ES-I3 (cell line): Measurements from ENCODE around the gene TRIP10.
"Not testable (repeated sequence)": the region's sequence is repeated elsewhere in the genome, so short reads cannot be mapped to it uniquely, and the experiment has no call there.

ENCODE experiments used
- H3K36me3 ChIP-seq: 2 replicates; pipeline ENCODE4 v1.6.1; 2013; ENCODE audit warnings: mild to moderate bottlenecking, low read length, control low read depth, moderate library complexity; ENCODE audit not compliant: insufficient read depth
- H3K4me1 ChIP-seq: 2 replicates; pipeline ENCODE4 v1.6.1; 2013; ENCODE audit warnings: mild to moderate bottlenecking, control low read depth, low read length; ENCODE audit not compliant: insufficient read depth
- H3K9ac ChIP-seq: 2 replicates; pipeline ENCODE4 v1.6.1; 2013; ENCODE audit warnings: low read depth, mild to moderate bottlenecking, low read length, moderate library complexity
- H3K9me3 ChIP-seq: 2 replicates; pipeline ENCODE4 v1.6.1; 2013; ENCODE audit warnings: mild to moderate bottlenecking, low read length, moderate library complexity; ENCODE audit not compliant: control insufficient read depth, insufficient read depth

TRIP10 gene

DNA sequence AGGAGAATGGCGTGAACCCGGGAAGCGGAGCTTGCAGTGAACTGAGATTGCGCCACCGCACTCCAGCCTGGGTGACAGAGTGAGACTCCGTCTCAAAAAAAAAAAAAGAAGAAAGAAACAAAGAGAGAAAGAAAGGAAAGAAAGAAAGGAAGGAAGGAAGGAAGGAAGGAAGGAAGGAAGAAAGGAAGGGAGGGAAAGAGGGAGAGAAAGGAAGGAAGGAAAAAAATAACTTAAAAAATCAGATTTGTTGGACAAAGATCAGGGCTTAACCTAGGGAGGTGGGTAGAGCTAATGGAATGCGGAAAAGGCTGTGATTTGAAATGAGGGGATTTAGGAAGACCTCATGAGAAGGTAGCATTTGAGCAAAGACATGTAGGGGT is 32.2 kb downstream of the TRIP10 start:
- H3K9me3 ChIP-seq, H3K9ac ChIP-seq, H3K36me3 ChIP-seq, H3K4me1 ChIP-seq: not testable (repeated sequence)

DNA sequence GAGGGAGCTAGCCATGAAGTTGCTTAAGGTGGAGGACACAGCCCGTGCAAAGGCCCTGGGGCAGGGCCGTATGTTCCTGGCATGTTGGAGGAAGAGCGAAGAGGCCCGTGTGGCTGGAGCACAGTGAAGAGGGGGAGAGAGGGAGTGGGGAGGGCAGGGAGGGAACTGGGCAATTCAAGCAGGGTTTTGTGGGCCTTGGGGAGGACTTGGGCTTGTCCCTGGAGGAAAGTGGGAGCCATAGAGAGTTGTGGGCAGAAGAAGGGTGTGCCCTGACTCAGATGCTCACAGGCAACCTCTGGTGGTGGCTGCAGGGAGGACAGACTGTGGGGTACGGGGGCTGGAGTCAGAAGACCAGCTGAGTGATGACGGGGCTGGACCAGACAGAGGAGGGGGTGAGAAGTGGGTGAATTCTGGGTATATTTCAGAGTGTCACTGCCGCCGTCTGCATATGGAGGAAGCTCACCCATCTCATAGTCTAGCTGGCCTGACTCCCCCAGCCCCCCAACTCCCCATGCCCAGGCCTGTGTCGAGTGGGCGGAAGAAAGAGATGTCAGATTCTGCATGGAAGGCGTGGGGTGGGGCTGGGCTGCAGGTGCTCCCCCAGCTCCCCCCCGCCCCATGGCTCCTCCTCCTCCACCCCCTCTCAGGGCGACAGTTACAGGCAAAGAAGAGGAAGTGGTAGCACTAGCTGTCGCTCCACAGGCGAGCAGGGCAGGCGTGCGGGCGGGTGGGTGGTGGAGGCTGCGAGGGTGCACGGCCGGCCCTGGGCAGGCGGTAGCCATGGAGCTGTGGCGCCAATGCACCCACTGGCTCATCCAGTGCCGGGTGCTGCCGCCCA is 32.8 kb downstream of the TRIP10 start, which contains the start of gene VAV1:
Gene VAV1, plus strand, starts transcription at position 681 of the 838 bp plus-strand sequence. Its CDS starts 100 bp downstream, at position 781.
- Histone ChIP-seq H3K4me1 (peaks cover 7% of the 10 kb centered on the region; the same call in 1 of the 2 replicates), H3K36me3 (no peaks in the 10 kb centered on the region), H3K9ac (peak within 1 kb of the TSS; percentile 42; the same call in 1 of the 2 replicates), H3K9me3 (no peaks in the 10 kb centered on the region)

DNA sequence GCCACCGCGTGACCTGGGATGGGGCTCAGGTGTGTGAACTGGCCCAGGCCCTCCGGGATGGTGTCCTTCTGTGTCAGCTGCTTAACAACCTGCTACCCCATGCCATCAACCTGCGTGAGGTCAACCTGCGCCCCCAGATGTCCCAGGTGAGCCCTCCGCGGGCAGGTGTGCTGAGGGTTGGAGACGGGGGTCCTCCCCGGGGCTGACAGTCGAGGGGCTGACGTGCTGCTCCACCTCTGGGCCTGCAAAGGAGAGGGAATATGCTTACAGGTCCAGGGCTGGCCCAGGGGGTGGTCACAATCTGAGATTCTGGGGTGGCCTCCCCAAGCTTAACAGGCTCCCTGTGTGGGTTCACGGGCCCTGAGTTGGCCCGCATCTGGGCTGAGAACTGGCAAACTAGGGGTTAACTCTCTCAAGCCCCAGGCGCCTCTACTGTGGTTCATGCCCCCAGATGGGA is 33.4 kb downstream of the TRIP10 start:
- H3K9me3 ChIP-seq, result no peaks in the 10 kb centered on the region
- H3K9ac ChIP-seq, result peak overlapping the region; percentile 42; the same call in 1 of the 2 replicates
- H3K36me3 ChIP-seq, result no peaks in the 10 kb centered on the region
- H3K4me1 ChIP-seq, result peaks cover 7% of the 10 kb centered on the region; the same call in 1 of the 2 replicates

DNA sequence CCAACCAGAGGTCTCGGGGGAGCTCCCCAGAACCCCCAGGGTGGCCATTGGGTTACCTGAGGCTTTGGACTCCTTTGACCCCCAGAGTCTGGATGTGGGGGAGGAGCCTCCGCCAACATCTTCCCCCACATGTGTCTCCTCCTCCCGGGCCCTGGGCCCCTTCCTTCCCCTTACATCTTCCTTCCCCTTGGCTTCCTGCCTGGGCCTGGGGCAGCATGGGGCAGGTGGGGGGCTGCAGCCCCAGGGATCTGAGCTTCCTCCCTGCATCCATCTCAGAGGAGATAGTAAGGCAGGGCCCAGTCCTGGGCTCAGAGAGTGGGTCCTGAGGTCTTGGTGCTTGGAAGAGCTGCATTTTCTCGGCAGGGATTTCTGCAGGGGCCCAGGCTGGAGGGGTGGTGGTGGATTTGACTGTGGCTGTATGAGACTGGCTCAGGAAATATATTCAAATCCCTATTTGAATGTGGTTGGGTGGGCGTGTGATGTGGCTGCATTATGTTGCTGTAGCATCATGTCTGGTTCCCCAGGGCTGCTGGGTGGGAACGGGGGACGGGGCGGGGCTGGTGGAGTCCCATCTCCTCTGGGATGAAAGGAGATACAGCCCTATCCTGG is 33.9 kb downstream of the TRIP10 start:
- Histone ChIP-seq H3K4me1 (peaks cover 7% of the 10 kb centered on the region; the same call in 1 of the 2 replicates), H3K36me3 (no peaks in the 10 kb centered on the region), H3K9me3 (no peaks in the 10 kb centered on the region), H3K9ac (peak overlapping the region; percentile 42; the same call in 1 of the 2 replicates)

DNA sequence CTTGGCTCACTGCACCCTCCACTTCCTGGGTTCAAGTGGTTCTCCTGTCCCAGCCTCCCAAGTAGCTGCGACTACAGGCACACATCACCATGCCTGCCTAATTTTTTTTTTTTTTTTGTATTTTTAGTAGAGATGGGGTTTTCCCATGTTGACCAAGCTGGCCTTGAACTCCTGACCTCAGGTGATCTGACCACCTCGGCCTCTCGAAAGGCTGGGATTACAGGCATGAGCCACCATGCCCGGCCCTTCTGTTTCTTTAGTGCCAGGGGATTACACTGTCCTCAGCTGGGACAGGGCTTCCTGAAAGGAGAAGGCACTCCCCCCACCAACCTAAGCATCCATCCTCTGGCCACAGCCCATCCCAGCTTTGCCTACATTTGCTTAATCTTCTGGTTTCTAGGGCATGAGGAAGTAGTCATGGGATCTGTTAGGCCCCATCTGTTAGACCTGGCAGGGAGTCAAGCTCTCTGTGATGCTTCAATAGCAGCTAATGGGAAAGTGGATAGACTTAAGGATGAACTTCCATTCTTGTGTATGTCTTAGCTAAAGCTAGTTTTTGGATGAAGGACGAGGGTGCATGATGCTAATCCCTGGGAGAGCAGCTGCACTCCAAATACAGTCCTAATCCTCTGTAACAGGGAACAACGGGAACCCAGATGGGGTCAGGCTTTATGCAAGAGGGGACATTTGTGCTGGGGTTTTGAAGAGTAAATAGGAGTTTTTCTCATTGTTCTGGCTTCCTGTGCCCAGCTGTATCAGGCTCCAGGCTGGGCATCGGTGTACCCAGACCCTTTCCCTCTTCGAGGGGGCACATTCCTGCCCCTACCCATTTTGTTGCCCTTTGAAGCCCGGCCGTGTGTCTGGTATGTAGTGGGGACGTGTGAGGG is 35.6 kb downstream of the TRIP10 start:
- H3K4me1 ChIP-seq, result peaks cover 7% of the 10 kb centered on the region; the same call in 1 of the 2 replicates
- no peaks in the 10 kb centered on the region for H3K36me3 ChIP-seq
- H3K9me3 ChIP-seq, result no peaks in the 10 kb centered on the region
- H3K9ac ChIP-seq, result no peak overlapping the region

DNA sequence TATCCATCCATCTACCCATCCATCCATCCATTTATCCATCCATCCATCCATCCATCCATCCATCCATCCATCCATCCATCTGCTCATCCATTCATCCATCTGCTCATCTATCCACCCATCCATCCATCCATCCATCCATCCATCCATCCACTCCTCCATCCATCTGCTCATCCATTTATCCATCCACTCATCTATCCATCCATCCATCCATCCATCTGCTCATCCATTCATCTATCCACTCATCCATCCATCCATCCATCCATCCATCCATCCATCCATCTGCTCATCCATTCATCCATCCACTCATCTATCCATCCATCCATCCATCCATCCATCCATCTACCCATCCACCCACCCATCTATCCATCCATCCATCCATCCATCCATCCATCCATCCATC is 36.6 kb downstream of the TRIP10 start:
- not testable (repeated sequence) for H3K4me1 ChIP-seq

DNA sequence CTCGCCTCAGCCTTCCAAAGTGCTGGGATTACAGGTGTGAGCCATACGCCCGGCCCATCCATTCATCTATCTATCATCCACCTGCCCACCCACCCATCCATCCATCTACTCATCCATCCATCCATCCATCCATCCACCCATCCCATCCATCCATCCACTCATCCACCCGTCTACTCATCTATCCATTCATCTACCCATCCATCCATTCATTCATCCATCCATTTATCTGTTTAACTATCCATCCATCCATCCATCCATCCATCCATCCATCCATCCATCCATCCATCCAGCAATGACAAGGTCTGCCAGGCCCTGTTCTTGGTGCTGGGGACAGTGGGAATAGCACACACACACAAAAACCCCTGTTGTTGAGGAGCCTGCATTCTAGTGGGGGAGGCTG is 37.5 kb downstream of the TRIP10 start:
- no peak overlapping the region for H3K9ac ChIP-seq
- no peaks in the 10 kb centered on the region for H3K9me3 ChIP-seq
- no peaks in the 10 kb centered on the region for H3K36me3 ChIP-seq
- peaks cover 7% of the 10 kb centered on the region; the same call in 1 of the 2 replicates for H3K4me1 ChIP-seq

More for the DNA sequence above, 36.6 kb downstream of the TRIP10 start:
- not testable (repeated sequence) for H3K9me3 ChIP-seq, H3K36me3 ChIP-seq, H3K9ac ChIP-seq

DNA sequence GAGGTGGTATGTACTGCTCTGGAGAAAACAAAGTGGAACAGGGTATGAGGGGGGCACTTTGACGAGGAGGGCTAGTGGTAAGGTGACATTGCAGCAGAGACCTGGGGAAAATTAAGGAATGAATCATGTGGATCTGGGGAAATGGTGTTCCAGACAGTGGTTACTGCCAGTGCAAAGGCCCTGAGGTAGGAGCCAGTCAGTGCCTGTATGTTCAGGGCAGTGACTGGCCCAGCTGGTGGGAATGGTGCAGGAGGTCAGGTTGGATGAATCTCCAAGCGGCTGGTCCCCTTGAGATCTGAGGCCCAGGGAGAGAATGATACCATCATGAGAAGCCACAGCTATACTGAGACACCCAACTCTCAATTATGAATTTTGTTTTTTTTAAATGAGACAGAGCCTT is 38.0 kb downstream of the TRIP10 start:
- no peaks in the 10 kb centered on the region for H3K9me3 ChIP-seq
- peaks cover 7% of the 10 kb centered on the region; the same call in 1 of the 2 replicates for H3K4me1 ChIP-seq
- H3K9ac ChIP-seq, result no peak overlapping the region
- no peaks in the 10 kb centered on the region for H3K36me3 ChIP-seq

DNA sequence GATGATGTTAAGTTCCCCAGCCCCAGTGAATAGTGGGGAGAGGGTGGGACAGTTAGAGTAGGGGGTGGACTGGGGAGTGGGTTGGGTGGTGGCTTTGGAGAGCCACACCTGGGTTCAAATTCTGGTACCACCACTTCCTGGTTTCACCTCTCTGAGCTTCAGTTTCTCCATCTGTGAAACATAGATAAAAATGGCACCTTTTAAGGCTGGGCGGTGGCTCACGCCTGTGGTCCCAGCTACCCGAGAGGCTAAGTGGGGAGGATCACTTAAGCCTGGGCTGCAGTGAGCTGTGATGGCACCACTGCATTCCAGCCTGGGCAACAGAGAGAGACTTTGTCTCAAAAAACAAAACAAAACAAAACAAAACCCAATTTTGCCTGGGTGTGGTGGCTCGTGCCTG is 38.9 kb downstream of the TRIP10 start:
- peaks cover 2% of the 10 kb centered on the region; the same call in 1 of the 2 replicates for H3K4me1 ChIP-seq

DNA sequence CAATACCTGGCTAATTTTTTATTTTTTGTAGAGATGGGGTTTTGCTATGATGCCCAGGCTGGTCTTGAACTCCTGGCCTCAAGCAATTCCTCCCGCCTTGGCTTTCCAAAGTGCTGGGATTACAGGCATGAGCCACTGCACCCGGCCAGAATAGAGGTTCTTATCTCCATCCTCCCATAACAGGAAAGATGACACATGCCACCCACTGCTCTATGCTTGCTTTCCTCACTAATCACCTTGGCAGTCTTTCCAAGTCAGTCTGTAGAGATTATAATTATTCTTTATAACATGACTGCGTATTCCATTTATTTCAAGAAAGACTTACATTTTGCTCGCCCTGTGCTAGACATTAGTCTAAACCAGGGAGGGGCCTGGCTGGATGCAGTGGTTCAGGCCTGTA is 39.7 kb downstream of the TRIP10 start:
- no peak overlapping the region for H3K9ac ChIP-seq
- H3K36me3 ChIP-seq, result no peaks in the 10 kb centered on the region

More for the DNA sequence above, 38.9 kb downstream of the TRIP10 start:
- Histone ChIP-seq H3K9ac (no peak overlapping the region), H3K36me3 (no peaks in the 10 kb centered on the region), H3K9me3 (no peaks in the 10 kb centered on the region)

DNA sequence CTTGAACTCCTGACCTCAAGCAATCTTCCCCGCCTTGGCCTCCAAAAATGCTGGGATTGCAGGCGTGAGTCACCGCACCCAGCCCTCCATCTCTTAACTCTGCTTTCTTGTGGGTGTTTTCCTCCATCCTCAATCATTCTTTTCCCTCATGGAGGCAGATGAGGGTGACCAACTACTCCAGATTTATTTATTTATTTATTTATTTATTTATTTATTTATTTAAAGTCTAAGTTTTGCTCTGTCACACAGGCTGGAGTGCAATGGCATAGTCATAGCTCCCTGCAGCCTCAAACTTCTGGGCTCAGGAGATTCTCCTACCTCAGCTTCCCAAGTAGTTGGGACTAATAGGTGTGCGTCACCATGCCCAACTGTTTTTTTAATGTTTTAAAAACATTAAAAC is 47.9 kb downstream of the TRIP10 start:
- no peaks in the 10 kb centered on the region for H3K4me1 ChIP-seq
- H3K9me3 ChIP-seq, result peaks cover 4% of the 10 kb centered on the region; the same call in 1 of the 2 replicates
- no peaks in the 10 kb centered on the region for H3K36me3 ChIP-seq
- no peak overlapping the region for H3K9ac ChIP-seq

More for the DNA sequence above, 39.7 kb downstream of the TRIP10 start:
- Histone ChIP-seq H3K4me1 (no peaks in the 10 kb centered on the region), H3K9me3 (no peaks in the 10 kb centered on the region)

DNA sequence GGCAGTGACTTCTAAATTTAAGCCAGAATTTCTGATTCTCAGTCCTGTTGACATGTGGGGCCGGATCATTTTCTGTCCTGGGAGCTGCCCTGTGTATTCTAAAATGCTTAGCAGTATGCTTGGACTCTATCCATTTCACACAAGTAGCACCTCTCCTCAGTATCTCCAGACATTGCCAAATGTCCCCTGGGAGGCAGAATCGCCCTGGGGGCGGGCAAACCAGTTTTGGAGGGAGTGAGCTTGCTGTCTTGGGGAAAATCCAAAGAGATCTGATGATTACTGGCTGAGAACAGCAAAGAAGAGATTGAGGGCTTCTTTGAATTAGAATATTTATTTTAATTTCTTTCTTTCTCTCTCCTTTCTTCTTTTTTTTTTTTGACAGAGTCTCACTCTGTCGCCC is 49.4 kb downstream of the TRIP10 start:
- Histone ChIP-seq H3K36me3 (no peaks in the 10 kb centered on the region), H3K9ac (no peak overlapping the region), H3K4me1 (no peaks in the 10 kb centered on the region), H3K9me3 (peaks cover 4% of the 10 kb centered on the region; the same call in 1 of the 2 replicates)

DNA sequence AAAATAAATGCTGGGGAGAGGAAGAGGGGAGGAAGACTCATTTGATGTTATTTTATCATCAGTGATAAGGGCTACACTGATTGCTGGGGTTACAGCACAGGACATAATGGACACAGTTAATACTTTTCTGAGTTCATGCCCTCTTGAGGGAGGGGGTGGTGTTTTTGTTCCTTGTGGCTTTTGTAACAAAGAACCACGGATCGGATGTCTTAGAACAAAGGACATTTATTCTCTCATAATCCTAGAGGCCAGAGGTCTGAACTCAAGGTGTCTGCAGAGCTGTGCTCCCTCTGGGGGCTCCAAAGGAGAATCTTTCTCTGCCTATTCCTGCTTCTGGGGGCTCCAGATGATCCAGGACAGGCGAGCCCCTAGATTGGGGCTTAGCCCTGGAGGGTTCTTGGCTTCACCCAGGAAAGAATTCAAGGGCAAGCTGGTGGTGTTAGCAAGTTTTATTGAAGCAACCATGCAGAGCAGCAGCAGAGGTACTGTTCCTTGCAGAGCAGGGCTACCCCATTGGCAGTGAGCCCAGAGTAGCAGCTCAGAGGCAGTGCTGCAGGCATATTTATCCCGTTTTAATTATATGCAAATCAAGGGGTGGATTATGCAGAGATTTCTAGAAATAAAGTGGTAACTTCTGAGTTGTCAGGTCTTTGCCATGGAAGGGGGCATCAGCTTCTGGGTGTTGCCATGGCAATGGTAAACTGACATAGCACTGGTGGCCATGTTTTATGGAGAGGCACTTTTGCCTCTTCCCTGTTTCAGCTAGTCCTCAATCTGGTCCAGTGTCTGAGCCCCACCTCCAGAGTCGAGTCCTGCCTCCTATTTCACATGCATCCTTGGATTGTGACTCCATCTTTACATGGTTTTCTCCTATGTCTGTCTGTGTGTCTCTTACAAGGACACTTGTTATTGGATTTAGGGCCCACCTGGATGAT is 51.0 kb downstream of the TRIP10 start:
- Histone ChIP-seq H3K9ac (no peak overlapping the region), H3K9me3 (peaks cover 11% of the 10 kb centered on the region), H3K36me3 (no peaks in the 10 kb centered on the region), H3K4me1 (no peaks in the 10 kb centered on the region)
